ENCODE data around the gene OSCP1.

Gene OSCP1

GRCh38 chr1:36472656-36473055, 22.4 kb upstream of the OSCP1 start:
- no peak for DNase-seq

GRCh38 chr1:36471830-36472641, 21.8 kb upstream of the OSCP1 start:
- no peak for DNase-seq

- no peak for DNase-seq
Observed at GRCh38 chr1:36469163-36469562, 18.9 kb upstream of the OSCP1 start.

- DNase-seq, result no peak
Observed at GRCh38 chr1:36467700-36468455, 17.6 kb upstream of the OSCP1 start.

GRCh38 chr1:36467027-36467410, 16.8 kb upstream of the OSCP1 start:
- DNase-seq, result no peak

- DNase-seq, result no peak
Observed at GRCh38 chr1:36466370-36467026, 16.2 kb upstream of the OSCP1 start.

GRCh38 chr1:36465731-36466369, 15.6 kb upstream of the OSCP1 start:
- DNase-seq, result no peak

GRCh38 chr1:36464605-36465393, 14.5 kb upstream of the OSCP1 start:
- no peak for DNase-seq

GRCh38 chr1:36463803-36464604, 13.8 kb upstream of the OSCP1 start, which contains the start of gene MRPS15:
MRPS15 (minus strand) TSS chr1:36464384; CDS start chr1:36464275, 109 bp downstream.
- DNase-seq, result peak; percentile 83

- no peak for DNase-seq
Observed at GRCh38 chr1:36463463-36463802, 13.2 kb upstream of the OSCP1 start.

GRCh38 chr1:36458910-36459309, 8.7 kb upstream of the OSCP1 start:
- DNase-seq, result no peak

GRCh38 chr1:36457691-36458090, 7.4 kb upstream of the OSCP1 start:
- DNase-seq, result no peak

- DNase-seq, result no peak
Observed at GRCh38 chr1:36456391-36456928, 6.2 kb upstream of the OSCP1 start.

GRCh38 chr1:36455386-36455785, 5.1 kb upstream of the OSCP1 start:
- no peak for DNase-seq

GRCh38 chr1:36453600-36454388, 3.5 kb upstream of the OSCP1 start:
- no peak for DNase-seq

- DNase-seq, result no peak
Observed at GRCh38 chr1:36453051-36453450, 2.8 kb upstream of the OSCP1 start.

GRCh38 chr1:36450919-36451305, 661 bp upstream of the OSCP1 start:
- no peak for DNase-seq

- no peak for DNase-seq
Observed at GRCh38 chr1:36448530-36449056, 1.7 kb downstream of the OSCP1 start.

GRCh38 chr1:36447450-36447849, 2.8 kb downstream of the OSCP1 start:
- no peak for DNase-seq

- DNase-seq, result no peak
Observed at GRCh38 chr1:36446746-36447145, 3.5 kb downstream of the OSCP1 start.

Measured in GOT3 (cell line).